Central memory CD8-positive, alpha-beta T cell (primary cell): ENCODE measurements around the gene LONRF3.

Experiments
- ATAC-seq: fragments of 150-1000 bp; cut with Tn5 transposase; replicated peaks from 2 replicates; pipeline ENCODE4 v1.10.0; 2022; ENCODE audit warnings: mild to moderate bottlenecking, moderate FRiP score, moderate number of reproducible peaks; ENCODE audit not compliant: poor library complexity, severe bottlenecking; ENCODE audit errors: extremely low read depth
- DNase-seq, 2 donors: peaks; one replicate each; pipeline ENCODE4 v3.0.0; 2021; ENCODE audit warnings: low spot score in 2 of 2
- H3K27ac Mint-ChIP-seq: one replicate; pipeline ENCODE4 v1.8.0; 2022; ENCODE audit warnings: low read depth, mild to moderate bottlenecking, moderate library complexity, mixed read lengths
- H3K27me3 Mint-ChIP-seq: one replicate; pipeline ENCODE4 v1.8.0; 2022; ENCODE audit warnings: mixed read lengths
- H3K36me3 Mint-ChIP-seq: one replicate; pipeline ENCODE4 v1.8.0; 2022; ENCODE audit warnings: mild to moderate bottlenecking, moderate library complexity, mixed read lengths; ENCODE audit not compliant: insufficient read depth
- H3K4me1 Mint-ChIP-seq: one replicate; pipeline ENCODE4 v1.8.0; 2022; ENCODE audit warnings: mixed read lengths
- H3K4me3 Mint-ChIP-seq: one replicate; pipeline ENCODE4 v1.8.0; 2022; ENCODE audit warnings: mild to moderate bottlenecking, moderate library complexity, mixed read lengths
- H3K9me3 Mint-ChIP-seq: one replicate; pipeline ENCODE4 v1.8.0; 2022; ENCODE audit warnings: mixed read lengths

LONRF3 gene

DNA sequence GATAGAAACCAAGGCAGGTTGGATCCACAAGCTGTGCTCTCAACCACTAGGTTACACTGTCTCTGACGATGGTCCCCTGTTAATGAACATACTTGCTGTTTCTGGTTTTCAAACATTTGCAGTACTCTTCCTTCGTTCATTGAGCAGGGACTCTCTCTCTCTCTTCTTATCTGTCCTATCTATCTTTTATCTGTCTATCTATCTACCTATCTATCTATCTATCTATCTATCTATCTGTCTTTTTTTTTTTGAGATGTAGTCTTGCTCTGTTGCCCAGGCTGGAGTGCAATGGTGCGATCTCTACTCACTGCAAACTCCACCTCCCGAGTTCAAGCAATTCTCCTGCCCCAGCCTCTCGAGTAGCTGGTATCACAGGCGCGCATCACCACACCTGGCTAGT, 89.0 kb downstream of the LONRF3 start:
- no peak overlapping the region for H3K4me3 Mint-ChIP-seq
- peaks cover 13% of the 10 kb centered on the region for H3K27me3 Mint-ChIP-seq
- H3K27ac Mint-ChIP-seq = no peak overlapping the region
- no peaks in the 10 kb centered on the region for H3K4me1 Mint-ChIP-seq
- H3K9me3 Mint-ChIP-seq = no peaks in the 10 kb centered on the region
- no peak for ATAC-seq
- no peak for DNase-seq
- H3K36me3 Mint-ChIP-seq = no peaks in the 10 kb centered on the region

- ATAC-seq = no peak
Measured at GRCh38 chrX:119067023-119067739, 92.8 kb downstream of the LONRF3 start.

More at GRCh38 chrX:119067023-119067739, 92.8 kb downstream of the LONRF3 start:
- no peaks in the 10 kb centered on the region for H3K9me3 Mint-ChIP-seq
- H3K27me3 Mint-ChIP-seq = no peaks in the 10 kb centered on the region
- no peaks in the 10 kb centered on the region for H3K36me3 Mint-ChIP-seq
- no peak overlapping the region for H3K4me3 Mint-ChIP-seq
- H3K27ac Mint-ChIP-seq = no peak overlapping the region
- no peaks in the 10 kb centered on the region for H3K4me1 Mint-ChIP-seq
- DNase-seq = no peak
